Measurements from ENCODE around the gene LSS.

LSS gene

DNA sequence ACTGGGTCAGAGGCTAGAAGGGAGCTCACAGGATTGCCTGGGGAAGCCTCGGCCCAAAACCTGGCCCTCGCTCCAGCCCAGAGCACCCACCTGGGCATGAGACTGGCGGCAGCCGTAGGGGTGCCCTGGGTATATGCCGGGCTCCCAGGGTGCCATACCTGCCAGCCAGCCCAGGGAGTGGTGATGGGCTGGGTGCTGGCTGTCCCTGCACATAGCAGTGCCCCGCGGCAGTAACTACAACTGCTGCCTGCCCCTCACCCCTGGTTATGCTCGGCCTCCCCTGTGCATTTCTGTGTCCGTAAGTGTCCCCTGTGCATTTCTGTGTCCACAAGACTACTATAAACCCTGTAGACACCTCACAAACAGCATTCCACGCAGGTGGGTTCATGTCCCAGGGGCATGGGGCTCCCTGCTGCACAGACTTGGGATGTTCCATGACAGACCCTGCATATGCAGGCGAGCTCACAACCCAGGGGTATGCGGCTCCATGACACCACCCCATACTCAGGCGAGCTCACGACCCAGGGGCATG, 38.5 kb downstream of the LSS start:
- peak overlapping the region; percentile 93 for H3K27ac ChIP-seq
- no peak for TF ChIP-seq CTCF (conservative IDR thresholded peaks at IDR 0.05)
- no peak for TF ChIP-seq ZFX (IDR thresholded peaks at IDR 0.05)

DNA sequence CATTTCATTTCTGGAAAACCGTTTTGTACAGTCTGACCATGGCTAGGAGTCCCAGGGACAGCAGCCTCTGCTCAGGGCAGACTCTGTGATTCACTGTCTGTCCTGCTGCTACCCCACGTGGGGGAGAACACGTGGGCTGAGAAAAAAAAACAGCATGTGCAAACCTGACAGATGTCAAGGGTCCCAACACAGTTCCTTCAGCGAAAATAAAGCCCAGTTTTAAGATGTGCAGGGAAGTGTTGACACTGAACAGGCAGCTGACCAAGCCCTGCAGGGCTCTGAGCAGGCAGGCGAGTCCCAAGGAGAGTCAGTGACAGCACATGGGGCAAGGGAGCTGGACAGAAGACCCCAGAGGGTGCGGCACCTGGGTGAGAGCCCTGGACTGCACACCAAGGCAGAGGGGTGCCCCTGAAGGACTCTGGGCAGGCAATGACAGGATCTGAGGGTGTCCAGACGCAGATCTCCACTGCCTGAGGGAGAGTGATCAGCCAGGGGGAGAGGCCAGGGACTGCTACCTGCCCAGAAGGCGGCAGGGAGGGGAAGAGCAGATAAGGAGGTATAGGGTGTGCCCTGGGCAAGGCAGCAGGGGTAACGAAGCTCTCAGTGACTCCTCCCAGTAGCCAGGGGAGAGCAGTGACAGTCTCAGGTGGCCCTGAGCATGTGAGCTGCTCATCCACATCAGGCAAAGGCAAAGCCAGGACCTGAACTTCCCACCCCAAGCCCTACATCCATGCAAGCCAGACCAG, 39.2 kb downstream of the LSS start:
- H3K27ac ChIP-seq, result peak overlapping the region; percentile 93
- TF ChIP-seq ZFX (IDR thresholded peaks at IDR 0.05) (no peak), CTCF (conservative IDR thresholded peaks at IDR 0.05) (no peak)

- peak overlapping the region; percentile 93 for H3K27ac ChIP-seq
- no peak for TF ChIP-seq ZFX (IDR thresholded peaks at IDR 0.05)
- TF ChIP-seq CTCF (conservative IDR thresholded peaks at IDR 0.05), result no peak
Measured at GRCh38 chr21:46188226-46189212, 40.1 kb downstream of the LSS start.

DNA sequence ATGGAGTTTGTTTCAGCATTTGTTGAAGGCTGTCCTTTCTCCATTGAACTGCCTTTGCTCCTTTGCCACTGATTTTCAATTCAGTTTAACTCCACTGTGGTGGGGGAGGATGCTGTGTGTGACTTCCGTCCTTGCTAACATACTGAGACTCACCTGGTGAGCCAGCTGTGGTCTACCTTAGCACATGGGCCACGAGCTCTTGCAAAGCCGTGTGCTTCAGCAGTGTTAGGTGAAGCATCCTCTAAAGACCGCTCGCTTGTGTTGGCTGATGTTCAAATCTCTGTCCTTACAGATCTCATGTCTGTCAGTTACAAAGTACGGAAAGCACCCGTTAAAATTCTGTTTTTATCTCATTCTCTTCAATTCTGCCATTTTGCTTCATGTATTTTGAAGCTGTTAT, 40.8 kb downstream of the LSS start:
- H3K27ac ChIP-seq, result peak overlapping the region; percentile 93
- TF ChIP-seq ZFX (IDR thresholded peaks at IDR 0.05) (no peak), CTCF (conservative IDR thresholded peaks at IDR 0.05) (no peak)

DNA sequence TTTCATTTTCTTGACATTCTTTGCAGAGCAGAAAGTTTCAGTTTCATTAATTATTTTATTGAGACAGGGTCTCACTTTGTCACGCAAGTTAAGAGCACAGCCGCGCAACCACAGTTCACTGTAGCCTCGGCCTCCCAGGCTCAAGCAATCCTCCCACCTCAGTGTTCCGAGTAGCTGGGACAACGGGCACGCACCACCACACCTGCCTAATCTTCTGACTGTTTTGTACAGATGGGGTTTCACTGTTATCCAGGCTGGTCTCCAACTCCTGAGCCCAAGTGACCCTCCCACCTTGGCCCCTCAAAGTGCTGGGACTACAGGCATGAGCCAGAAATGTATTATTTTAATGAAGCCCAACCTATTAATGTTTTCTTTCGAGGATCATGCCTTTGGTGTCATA, 41.3 kb downstream of the LSS start:
- peak overlapping the region; percentile 93 for H3K27ac ChIP-seq
- TF ChIP-seq ZFX (IDR thresholded peaks at IDR 0.05) (no peak), CTCF (conservative IDR thresholded peaks at IDR 0.05) (no peak)

GRCh38 chr21:46185716-46186115, 42.9 kb downstream of the LSS start:
- TF ChIP-seq ZFX (IDR thresholded peaks at IDR 0.05) (no peak), CTCF (conservative IDR thresholded peaks at IDR 0.05) (no peak)
- H3K27ac ChIP-seq, result no peak overlapping the region
